ENCODE data around the gene CYB561.

Gene CYB561

DNA sequence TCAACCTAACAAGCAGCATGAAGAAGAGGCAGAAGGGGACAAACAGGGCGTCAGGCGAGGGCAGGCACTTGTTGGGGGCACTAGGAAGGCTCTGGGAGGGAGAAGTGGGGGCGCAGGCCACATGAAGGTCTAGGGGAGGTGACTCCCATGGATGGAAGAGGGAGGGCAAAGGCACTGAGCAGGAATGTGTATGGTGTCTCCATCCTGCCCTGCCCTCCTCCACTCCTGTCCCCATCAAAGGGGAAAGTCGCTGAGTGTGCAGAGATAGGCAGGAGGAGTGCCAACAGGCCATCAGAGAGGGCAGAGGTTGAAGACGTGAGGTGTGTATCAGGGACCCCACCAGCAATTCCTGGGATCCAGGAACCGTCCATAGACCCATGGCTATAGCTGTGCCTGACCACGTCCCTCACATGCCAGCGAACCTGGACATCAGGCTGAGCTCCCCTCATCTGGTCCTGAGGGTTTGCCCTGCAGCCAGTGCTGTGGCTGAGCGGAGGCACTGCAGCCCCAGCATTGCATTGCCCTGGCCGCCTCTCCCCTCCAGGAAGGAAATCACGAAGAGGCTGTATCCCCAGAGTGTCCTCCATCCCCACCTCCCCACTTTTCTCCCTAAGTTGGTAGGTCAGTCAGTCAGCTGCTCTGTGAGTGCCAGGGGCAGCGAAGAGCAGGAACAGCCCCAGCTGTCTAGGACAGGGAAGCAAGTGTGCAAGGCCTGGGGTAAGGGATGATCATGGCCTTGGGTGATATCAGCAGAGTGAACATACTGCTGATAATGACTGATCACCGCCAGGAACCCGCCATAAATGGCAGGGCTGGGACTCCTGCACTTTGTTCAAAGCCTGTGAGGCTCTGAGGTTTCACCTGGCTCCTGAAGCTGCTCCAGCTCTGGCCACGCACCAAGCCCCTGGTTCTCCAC lies 6.2 kb upstream of the CYB561 start:
- FAIRE-seq: no peak

DNA sequence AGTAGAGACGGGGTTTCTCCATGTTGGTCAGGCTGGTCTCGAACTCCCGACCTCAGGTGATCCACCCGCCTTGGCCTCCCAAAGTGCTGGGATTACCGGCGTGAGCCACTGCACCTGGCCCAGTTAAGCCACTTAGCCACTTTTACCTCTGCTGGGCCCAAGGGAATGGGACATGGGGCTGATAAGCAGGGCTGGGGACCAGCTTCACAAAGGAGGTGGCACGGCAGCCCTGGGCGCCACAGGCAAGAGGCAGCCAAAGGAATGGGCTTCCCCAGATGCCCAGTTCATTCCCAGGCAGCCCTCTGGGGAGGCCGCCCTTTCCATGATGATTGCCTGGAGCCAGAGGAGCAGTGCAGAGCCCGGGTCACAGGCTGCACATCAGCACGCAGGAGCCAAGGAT lies 5.0 kb upstream of the CYB561 start:
- no peak for DNase-seq (ENCODE audit: low spot score)
- no peak for FAIRE-seq

More for the DNA sequence above, 6.2 kb upstream of the CYB561 start:
- DNase-seq (ENCODE audit: low spot score): no peak

- FAIRE-seq (no peak), DNase-seq (ENCODE audit: low spot score) (peak; percentile 39)
These were observed 4.4 kb upstream of the CYB561 start for GRCh38 chr17:63450551-63450950.

DNA sequence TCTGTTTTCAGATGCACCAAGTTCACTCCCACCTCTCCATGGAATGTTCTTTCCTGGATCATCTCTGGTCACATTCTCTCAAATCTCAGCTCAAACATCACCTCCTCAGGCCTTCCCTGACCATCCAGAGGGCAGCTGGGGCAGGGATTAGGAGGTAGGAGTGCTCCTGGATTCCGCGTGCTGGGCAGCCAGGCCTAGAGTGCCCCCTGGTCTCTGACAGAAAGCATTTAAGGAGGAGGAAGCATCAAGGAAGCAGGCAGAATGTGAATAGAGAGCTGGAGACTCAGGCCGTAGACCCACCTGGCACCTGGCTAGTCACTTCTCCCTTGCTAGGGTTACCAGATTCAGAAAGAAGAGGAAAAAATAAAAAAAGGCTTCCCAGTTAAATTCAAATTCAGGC lies 2.5 kb upstream of the CYB561 start:
- FAIRE-seq: no peak
- no peak for DNase-seq (ENCODE audit: low spot score)

- FAIRE-seq: no peak
- DNase-seq (ENCODE audit: low spot score): no peak
These were observed 1.4 kb upstream of the CYB561 start for GRCh38 chr17:63447471-63448009.

DNA sequence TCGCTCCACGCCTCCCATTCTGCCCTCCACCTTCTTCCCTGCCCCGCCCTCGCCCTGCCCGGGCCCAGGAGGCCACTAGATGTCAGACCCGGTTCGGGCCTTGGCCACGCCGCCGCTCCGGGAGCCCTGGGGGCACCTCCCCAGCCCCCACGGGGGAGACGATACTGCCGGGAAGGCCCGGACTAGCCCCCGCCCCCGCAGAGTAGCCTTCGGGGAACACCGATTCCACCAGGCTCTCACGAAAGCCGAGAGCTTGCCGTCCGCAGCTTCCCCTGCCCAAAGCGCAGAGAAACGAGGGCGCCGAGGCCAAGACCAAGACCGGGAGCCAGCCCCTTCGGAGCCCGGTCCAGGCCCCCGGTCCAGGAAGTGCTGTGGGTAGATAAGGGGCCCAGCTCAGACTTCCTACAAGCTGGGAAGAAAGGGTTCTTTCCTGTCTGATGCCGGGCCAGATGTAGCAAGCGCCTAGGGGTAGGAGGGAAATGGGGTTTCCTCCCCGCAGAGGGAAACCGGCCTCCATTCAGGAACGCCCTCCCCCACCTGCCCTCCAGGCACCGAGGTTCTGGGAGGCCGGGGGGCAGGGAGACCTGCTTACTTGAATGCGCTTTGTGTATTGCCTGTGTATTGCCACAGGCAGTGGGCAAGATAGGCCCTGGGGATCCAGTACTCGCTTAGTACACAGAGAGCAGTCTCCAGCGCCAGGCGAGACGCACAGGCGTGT lies 806 bp upstream of the CYB561 start:
- DNase-seq (ENCODE audit: low spot score): no peak
- no peak for FAIRE-seq

- no peak for FAIRE-seq
These were observed 544 bp downstream of the CYB561 start for GRCh38 chr17:63445571-63445953.

DNA sequence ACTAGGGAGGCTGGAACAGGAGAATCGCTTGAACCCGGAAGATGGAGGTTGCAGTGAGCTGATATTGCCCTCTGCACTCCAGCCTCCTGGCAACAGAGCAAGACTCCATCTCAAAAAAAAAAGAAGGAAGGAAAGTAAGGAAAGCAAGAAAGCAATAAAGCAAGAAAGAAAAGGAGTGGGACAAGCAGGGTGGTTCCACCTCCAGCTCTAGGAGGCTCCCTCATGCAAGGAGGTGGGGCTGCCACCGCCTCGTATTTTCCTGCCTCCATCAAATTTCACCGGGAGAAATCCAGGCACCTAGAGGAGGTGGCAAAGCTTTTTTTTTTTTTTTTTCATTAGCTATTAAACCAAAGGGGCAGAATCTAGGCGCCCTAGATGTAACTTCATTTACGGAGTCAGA lies 1.0 kb downstream of the CYB561 start:
- DNase-seq (ENCODE audit: low spot score) (no peak), FAIRE-seq (no peak)

More at GRCh38 chr17:63445571-63445953, 544 bp downstream of the CYB561 start:
- DNase-seq (ENCODE audit: low spot score): peak; percentile 31

DNA sequence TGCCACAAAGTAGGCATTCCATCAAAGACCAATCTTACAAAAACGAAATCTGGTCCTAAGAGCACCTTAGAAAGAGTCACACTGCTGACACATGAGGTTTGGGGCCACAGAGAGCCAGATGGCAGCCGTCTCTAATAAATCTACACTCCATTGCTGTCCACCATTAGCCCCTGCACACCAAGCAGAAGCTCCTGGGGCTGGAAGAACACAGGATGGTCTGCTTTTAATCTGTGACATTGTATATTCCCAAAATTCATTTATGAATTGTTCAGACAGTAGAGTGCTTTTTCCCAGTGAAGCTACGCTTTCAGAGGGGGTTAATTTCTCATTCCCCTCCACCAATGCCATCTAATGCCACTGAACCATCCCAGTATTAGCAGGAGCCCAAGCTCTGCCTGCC lies 1.6 kb downstream of the CYB561 start:
- no peak for DNase-seq (ENCODE audit: low spot score)
- no peak for FAIRE-seq

DNA sequence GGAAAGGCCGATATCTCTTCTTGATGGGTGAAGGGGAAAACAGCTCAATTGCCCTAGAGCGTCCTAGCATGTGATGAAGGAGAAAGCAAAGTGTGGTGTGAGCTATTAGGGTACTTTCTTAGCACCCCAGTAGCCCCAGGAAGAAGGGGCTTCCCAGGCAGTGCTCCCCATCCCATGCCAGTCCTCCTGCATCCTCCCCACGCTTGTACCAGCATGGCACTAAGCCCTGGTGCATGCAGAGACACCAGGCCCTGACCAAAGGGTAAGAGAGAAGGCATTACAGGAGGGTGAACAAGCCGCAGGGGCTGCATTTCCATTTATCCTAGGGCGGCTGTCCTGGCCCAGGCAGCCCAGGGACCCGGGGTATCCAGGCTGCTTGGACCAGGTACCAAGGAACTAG lies 3.1 kb downstream of the CYB561 start:
- FAIRE-seq (no peak), DNase-seq (ENCODE audit: low spot score) (no peak)

DNA sequence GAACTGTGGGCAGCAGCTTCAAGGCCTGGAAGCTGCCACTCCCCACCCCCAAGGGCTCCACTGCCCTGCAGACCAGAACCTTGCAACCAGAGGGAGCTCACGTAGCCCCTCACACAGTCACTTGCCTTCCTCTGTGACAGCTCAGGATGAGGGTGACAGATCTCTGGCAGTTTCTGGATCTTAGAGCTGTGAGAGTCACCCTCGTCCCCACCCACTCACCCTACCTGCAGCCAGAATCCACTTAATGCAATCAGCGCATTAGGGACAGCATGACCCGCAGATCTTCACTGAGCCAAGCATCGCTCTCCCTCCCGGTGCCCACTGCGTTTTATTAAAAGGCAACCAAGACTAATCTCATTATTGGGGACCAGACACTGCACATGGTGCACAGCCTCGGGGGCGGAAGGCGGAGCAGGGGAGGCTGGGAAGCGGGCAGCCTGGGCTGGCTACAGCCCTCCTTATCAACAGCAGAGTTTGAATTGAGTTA lies 3.5 kb downstream of the CYB561 start:
- DNase-seq (ENCODE audit: low spot score): no peak

GRCh38 chr17:63442074-63442473 lies 4.0 kb downstream of the CYB561 start:
- no peak for FAIRE-seq
- DNase-seq (ENCODE audit: low spot score): no peak

More for the DNA sequence above, 3.5 kb downstream of the CYB561 start:
- no peak for FAIRE-seq

GRCh38 chr17:63441654-63442053 lies 4.5 kb downstream of the CYB561 start:
- no peak for FAIRE-seq
- DNase-seq (ENCODE audit: low spot score): no peak

DNA sequence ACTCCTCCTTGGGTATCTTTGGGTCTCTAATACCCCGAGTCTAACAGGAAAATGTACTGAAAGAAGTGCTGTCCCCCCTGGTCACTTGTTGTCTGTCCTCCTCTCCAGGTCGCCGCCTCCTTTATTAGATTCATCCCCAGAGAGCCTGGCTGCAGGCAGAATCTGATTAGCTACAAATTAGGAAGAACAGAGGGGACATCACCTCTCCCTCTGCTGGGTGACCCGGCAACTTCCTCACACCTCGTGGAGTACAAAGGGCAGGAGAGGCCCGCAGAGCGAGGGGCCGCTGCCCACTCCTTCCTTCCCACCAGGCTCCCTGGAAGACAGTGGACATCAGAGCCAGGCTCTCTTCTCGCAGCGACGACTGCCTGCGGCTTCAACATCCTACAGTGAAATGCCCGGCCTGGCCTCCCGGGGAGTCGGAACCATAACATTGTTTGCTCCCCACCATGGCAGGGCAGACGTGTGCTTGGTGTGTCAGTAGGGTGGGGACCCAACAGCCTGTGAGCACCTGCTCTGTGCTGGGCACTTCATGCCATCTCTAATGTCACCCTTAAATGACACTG lies 5.3 kb downstream of the CYB561 start:
- no peak for FAIRE-seq

GRCh38 chr17:63440127-63440769 lies 5.9 kb downstream of the CYB561 start:
- DNase-seq (ENCODE audit: low spot score): no peak
- FAIRE-seq: no peak

More for the DNA sequence above, 5.3 kb downstream of the CYB561 start:
- DNase-seq (ENCODE audit: low spot score): no peak

DNA sequence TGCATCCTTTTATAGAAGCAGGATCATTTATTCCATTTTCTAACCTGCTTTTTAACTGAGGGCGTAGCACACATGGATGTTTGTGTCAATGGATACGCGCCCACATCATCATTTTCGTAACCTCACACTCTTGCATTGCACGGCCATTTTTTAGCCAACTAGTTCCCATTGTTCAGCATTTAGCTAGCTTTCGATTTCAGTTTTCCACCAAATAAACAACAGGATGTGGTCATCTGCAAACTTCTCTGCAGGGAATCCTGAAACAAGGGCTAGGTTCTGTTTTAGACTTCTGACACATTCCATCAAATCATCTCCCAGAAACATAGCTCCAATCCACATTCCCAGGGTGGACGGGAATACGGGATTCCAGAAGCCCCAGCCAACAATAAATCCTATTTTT lies 6.4 kb downstream of the CYB561 start:
- DNase-seq (ENCODE audit: low spot score): no peak
- FAIRE-seq: no peak

GRCh38 chr17:63438092-63439051 lies 7.7 kb downstream of the CYB561 start:
- no peak for FAIRE-seq
- DNase-seq (ENCODE audit: low spot score): no peak

DNA sequence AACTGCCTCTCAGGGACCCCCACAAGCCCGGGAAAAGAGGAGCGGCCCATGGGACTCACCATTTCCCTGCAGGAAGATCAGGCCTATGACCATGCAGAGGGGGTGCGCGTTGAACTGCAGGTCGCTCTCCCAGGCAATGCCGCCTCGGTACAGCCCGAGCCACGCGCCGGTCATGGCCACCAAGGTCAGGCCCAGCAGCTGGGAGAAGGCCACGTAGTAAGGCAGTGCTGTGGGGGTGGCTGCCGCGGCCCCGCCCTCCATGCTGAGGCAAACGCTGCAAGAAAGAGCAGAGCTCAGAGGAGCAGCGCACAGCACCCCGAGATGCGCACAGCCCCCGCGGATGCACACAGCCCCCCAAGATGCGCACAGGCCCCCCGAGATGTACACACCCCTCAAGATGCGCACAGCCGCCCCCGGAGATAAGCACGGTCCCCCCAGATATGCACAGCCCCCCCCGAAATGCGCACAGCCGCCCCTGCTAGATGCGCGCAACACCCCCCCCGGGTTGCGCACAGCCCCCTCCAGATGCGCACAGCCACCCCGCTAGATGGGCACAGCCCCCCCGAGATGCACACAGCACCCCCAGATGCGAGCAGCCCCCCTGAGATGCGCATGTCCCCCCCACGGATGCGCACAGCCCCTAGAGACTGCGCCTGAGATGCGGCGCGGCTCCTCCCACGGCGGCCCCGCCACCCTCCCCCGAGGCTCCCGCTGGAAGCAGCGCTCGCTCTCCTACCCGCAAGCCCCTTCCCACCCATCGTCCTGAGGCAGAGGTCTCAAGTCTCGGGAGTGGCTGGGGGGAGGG lies 8.6 kb downstream of the CYB561 start:
- DNase-seq (ENCODE audit: low spot score) (no peak), FAIRE-seq (no peak)

DNA sequence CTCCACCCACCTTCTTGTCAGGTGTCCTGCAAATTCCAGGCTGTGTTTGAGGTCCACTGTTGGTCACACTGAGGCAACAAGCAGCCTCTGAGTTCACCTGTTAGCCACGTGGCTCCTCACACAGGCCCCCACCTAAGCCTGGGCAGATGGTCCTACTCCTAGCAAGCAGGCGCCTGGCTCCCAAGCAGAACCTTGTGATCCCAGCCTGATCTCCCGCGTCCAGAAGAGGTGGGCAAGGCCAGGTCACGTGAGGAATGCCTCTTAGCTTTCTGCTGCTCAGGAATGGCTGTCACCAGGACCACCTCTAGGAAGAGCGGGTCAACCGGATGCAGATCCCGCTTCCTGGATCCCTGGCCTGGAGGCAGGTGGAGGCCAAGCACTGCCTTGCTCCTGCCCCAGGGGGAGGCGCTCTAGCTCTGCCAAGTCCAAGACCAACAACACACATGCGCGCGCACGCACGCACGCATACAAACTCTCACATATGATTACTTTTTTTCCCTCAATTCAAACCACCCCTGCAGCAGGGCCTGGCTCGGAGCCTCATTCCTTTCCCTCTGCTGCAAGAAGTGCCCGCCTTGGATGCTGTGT lies 9.5 kb downstream of the CYB561 start:
- FAIRE-seq (no peak), DNase-seq (ENCODE audit: low spot score) (no peak)

Data from RCC 7860 (cell line).